GM12878 (cell line): ENCODE results near the gene GUCY2F. TPM values are rescaled to one million over a fixed set of nuclear protein-coding genes. Genes with fewer than 3 reads are reported as not detected.

ENCODE experiments used
- ATAC-seq: fragments of 200-7000 bp; cut with Tn5 transposase; 3 replicates; pipeline ENCODE4 v1.9.1; 2020; ENCODE audit warnings: mild to moderate bottlenecking, moderate library complexity
- BruUV-seq: library from RNA; stranded (reverse); fragments of 400-500 nt; replicated peaks from 2 replicates; lab custom pipeline; 2021; lab: Mats Ljungman, UMichigan
- CTCF ChIA-PET: fragments of 300-600 bp; sonication (Branson Sonifier 250); formaldehyde crosslinking; extraction: SDS; loops from one replicate; lab custom pipeline; 2021; ENCODE audit warnings: inconsistent platforms; lab: Yijun Ruan, JAX
- POLR2A ChIA-PET: fragments of 350-600 bp; formaldehyde crosslinking; extraction: SDS; loops from one replicate; lab custom pipeline; 2021; ENCODE audit warnings: inconsistent platforms; lab: Charles Lee
- RAD21 ChIA-PET: fragments of 300-600 bp; sonication (Branson Sonifier 250); formaldehyde crosslinking; loops from one replicate; lab custom pipeline; 2023; ENCODE audit warnings: antibody characterized with exemption; ENCODE audit not compliant: unreplicated experiment; lab: Charles Lee
- SMC1A ChIA-PET: fragments of 300-600 bp; sonication (Branson Sonifier 250); formaldehyde crosslinking; loops from one replicate; lab custom pipeline; 2023; ENCODE audit not compliant: unreplicated experiment, uncharacterized antibody; lab: Charles Lee
- DNase-seq: peaks from one replicate; pipeline ENCODE4 v3.0.0-alpha.2; 2011; ENCODE audit warnings: low read depth, low spot score
- FAIRE-seq: peaks from 3 replicates; lab custom pipeline; 2011; peaks lifted over from hg19 to GRCh38; lab: Jason Lieb, UNC
- H2AFZ ChIP-seq: 2 replicates; pipeline ENCODE4 v1.6.0; 2011; ENCODE audit warnings: low read depth, low read length, control low read depth; ENCODE audit not compliant: control insufficient read depth
- H3K27ac ChIP-seq: 2 replicates; pipeline ENCODE4 v1.5.1; 2011; ENCODE audit warnings: control low read depth; ENCODE audit not compliant: control insufficient read depth, insufficient read depth
- H3K27me3 ChIP-seq, 2 experiments: replicated peaks in 1 of 2; 2 replicates each; pipeline versions ENCODE4 v1.6.0 to v1.6.1; 2011; ENCODE audit warnings: low read length in 1 of 2; ENCODE audit not compliant: control insufficient read depth in 2 of 2, insufficient read depth in 2 of 2
- H3K36me3 ChIP-seq, 2 experiments: 2 replicates each; pipeline ENCODE4 v1.5.1; 2011; ENCODE audit warnings: low read length in 1 of 2; ENCODE audit not compliant: control insufficient read depth in 2 of 2, insufficient read depth in 2 of 2
- H3K4me1 ChIP-seq: 2 replicates; pipeline ENCODE4 v1.6.1; 2011; ENCODE audit warnings: mild to moderate bottlenecking, low read length, moderate library complexity, mixed read lengths; ENCODE audit not compliant: control insufficient read depth, insufficient read depth
- H3K4me2 ChIP-seq: 2 replicates; pipeline ENCODE4 v1.6.0; 2011; ENCODE audit warnings: control low read depth; ENCODE audit not compliant: control insufficient read depth, insufficient read depth
- H3K4me3 ChIP-seq: fragments of 200-600 bp; sonication (generic); 2 replicates; pipeline ENCODE4 v1.5.1; 2016
- H3K79me2 ChIP-seq: 2 replicates; pipeline ENCODE4 v1.6.0; 2011; ENCODE audit warnings: low read length; ENCODE audit not compliant: control insufficient read depth, insufficient read depth
- H3K9ac ChIP-seq: 2 replicates; pipeline ENCODE4 v1.8.0; 2011; ENCODE audit warnings: low read length, control low read depth, mixed read lengths; ENCODE audit not compliant: control insufficient read depth, insufficient read depth
- H3K9me3 ChIP-seq: replicated peaks from 3 replicates; pipeline ENCODE4 v1.5.1; 2011; ENCODE audit warnings: mild to moderate bottlenecking, low read length; ENCODE audit not compliant: control insufficient read depth, insufficient read depth
- H4K20me1 ChIP-seq: 2 replicates; pipeline ENCODE4 v1.6.0; 2011; ENCODE audit not compliant: control insufficient read depth, insufficient read depth
- CBX3 ChIP-seq: fragments of 200-600 bp; sonication (generic); IDR thresholded peaks from 2 replicates; pipeline ENCODE4 v1.6.1; 2016; ENCODE audit warnings: low read depth, borderline replicate concordance
- EZH2 ChIP-seq: IDR thresholded peaks from 2 replicates; pipeline ENCODE4 v1.6.1; 2012; ENCODE audit warnings: low read depth, mild to moderate bottlenecking, control low read depth, inconsistent platforms, low read length, borderline replicate concordance; ENCODE audit not compliant: control insufficient read depth
- FOXM1 ChIP-seq: IDR thresholded peaks from 2 replicates; pipeline ENCODE4 v1.6.1; 2012; ENCODE audit warnings: low read depth, mild to moderate bottlenecking, inconsistent platforms, low read length, moderate library complexity
- RAD51 ChIP-seq: fragments of 450-650 bp; IDR thresholded peaks from 2 replicates; pipeline ENCODE4 v1.6.1; 2016; ENCODE audit warnings: moderate library complexity, mild to moderate bottlenecking, inconsistent platforms
- RUNX3 ChIP-seq: IDR thresholded peaks from 2 replicates; pipeline ENCODE4 v1.6.1; 2012; ENCODE audit warnings: low read length, inconsistent platforms
- SPI1 ChIP-seq: IDR thresholded peaks from 2 replicates; pipeline ENCODE4 v1.6.1; 2011; ENCODE audit warnings: low read depth, mild to moderate bottlenecking, low read length, moderate library complexity, borderline replicate concordance; ENCODE audit not compliant: insufficient read depth
- ZSCAN29 ChIP-seq: fragments of 450-650 bp; IDR thresholded peaks from 2 replicates; pipeline ENCODE4 v1.6.1; 2017; ENCODE audit warnings: mild to moderate bottlenecking, moderate library complexity
- WGBS: methylation state at CpG from one replicate; pipeline ENCODE4 v1.1.6; 2016; ENCODE audit warnings: low lambda C conversion rate; ENCODE audit not compliant: insufficient replicate concordance, insufficient coverage; ENCODE audit errors: missing lambda C conversion rate; 5-methylcytosine and 5-hydroxymethylcytosine counted together
- in situ Hi-C: fragments of 300-500 bp; cut with MboI; formaldehyde crosslinking; loops from 9 replicates; pipeline ENCODE4 v1.14.3; 2018; ENCODE audit warnings: mixed read lengths
- intact Hi-C: fragments of 100-400 bp; cut with micrococcal nuclease; formaldehyde crosslinking; loops from one replicate; pipeline ENCODE4 v1.14.2; 2022; ENCODE audit not compliant: unreplicated experiment
- polyA plus RNA-seq, 11 experiments: library from polyadenylated mRNA; depleted of rRNA in 4 of 11; unstranded in 6 of 11; stranded (reverse) in 5 of 11; fragments of >200 nt; fragmentation: Nextera tagmentation in 4 of 11; fragmentation: Illumina TruSeq in 1 of 11; extraction: Ambion mirVana in 4 of 11; extraction: Trizol in 1 of 11; gene quantifications; 1 replicate in 1 of 11; 2 replicates in 10 of 11; pipeline versions ENCODE4 v1.2.1 to v1.2.3, GENCODE V29; 2011 to 2016; ENCODE audit warnings: inconsistent platforms in 2 of 11, missing spikeins in 2 of 11, low read depth in 1 of 11
- total RNA-seq, 4 experiments: library from RNA; depleted of rRNA in 3 of 4; stranded (reverse); fragments of >200 nt in 3 of 4; fragmentation: Illumina TruSeq in 1 of 4; extraction: Trizol in 1 of 4; gene quantifications; 2 replicates each; pipeline versions ENCODE4 v1.2.1 to v1.2.3, GENCODE V29; 2013 to 2021

The GUCY2F gene
- total and polyA plus RNA-seq, 10 of the 15 experiments (the other 5 are each of a cell fraction or from before 2014, with no cell fraction given) = not detected

DNA sequence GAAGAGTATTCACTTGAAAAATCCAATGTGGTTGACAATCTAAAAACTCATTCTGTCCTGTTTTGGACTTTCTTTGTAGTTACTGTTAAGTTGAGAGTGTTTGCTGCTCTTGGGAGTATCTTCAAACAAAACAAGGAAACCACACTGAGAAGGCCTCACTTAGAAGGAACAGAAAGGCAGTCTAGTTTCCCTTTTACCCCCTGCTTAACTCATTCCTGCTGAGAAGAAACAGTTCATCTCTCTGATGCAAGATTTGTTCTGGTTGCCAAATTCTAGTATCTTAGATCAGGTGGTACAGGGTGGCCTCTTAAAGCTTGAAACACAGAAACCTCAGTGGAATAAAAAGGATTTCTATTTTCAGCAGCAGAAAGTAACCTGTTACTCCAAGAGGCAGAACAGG, 41.4 kb downstream of the GUCY2F start:
- H3K9ac ChIP-seq = no peak overlapping the region
- intact Hi-C loops = no loop called here
- no peaks in the 10 kb centered on the region for H3K9me3 ChIP-seq
- ChIA-PET SMC1A (no interaction called here), CTCF (no interaction called here), RAD21 (no interaction called here), POLR2A (no interaction called here)
- no peak for DNase-seq
- no peak overlapping the region for H3K4me3 ChIP-seq
- no peak overlapping the region for H2AFZ ChIP-seq
- no peak overlapping the region for H3K27ac ChIP-seq
- ATAC-seq = peak; percentile 42; the same call in 2 of the 3 replicates
- in situ Hi-C loops = no loop called here
- no peaks in the 10 kb centered on the region for H3K79me2 ChIP-seq
- H3K27me3 ChIP-seq = no peaks in the 10 kb centered on the region
- no peak overlapping the region for H3K4me2 ChIP-seq
- no peak for FAIRE-seq
- no peaks in the 10 kb centered on the region for H3K4me1 ChIP-seq
- TF ChIP-seq EZH2 = no peak
- peak; percentile 8; the same call in 1 of the 2 replicates for TF ChIP-seq RUNX3
- TF ChIP-seq ZSCAN29 = no peak
- no peaks in the 10 kb centered on the region for H4K20me1 ChIP-seq
- no peaks in the 10 kb centered on the region for H3K36me3 ChIP-seq
- BruUV-seq = no TSS peak

GRCh38 chrX:109409181-109409580, 72.7 kb downstream of the GUCY2F start:
- CTCF ChIA-PET = no interaction called here
- no peak for DNase-seq
- no peak overlapping the region for H2AFZ ChIP-seq
- POLR2A ChIA-PET = no interaction called here
- no peak overlapping the region for H3K27ac ChIP-seq
- no peak overlapping the region for H3K9ac ChIP-seq
- intact Hi-C loops (no loop called here), in situ Hi-C loops (no loop called here)
- H3K79me2 ChIP-seq = no peaks in the 10 kb centered on the region
- no peak for FAIRE-seq
- H3K27me3 ChIP-seq = no peaks in the 10 kb centered on the region
- no peak overlapping the region for H3K4me2 ChIP-seq
- H3K36me3 ChIP-seq = no peaks in the 10 kb centered on the region
- BruUV-seq = no TSS peak
- H4K20me1 ChIP-seq = no peaks in the 10 kb centered on the region
- RAD21 ChIA-PET = no interaction called here
- no peak for ATAC-seq
- SMC1A ChIA-PET = no interaction called here
- 28% methylated on average over 2 of the region's 2 CpGs for WGBS
- TF ChIP-seq CBX3 (no peak), RAD51 (peak; percentile 42; the same call in 1 of the 2 replicates), ZSCAN29 (no peak), FOXM1 (no peak), SPI1 (no peak)
- no peaks in the 10 kb centered on the region for H3K4me1 ChIP-seq
- no peaks in the 10 kb centered on the region for H3K9me3 ChIP-seq
- no peak overlapping the region for H3K4me3 ChIP-seq
